GM21381 (cell line): ENCODE data around the gene ANAPC13.

Source experiments
- ATAC-seq: cut with Tn5 transposase; IDR thresholded peaks from one replicate; pipeline ENCODE4 v1.9.1; 2021; ENCODE audit warnings: mild to moderate bottlenecking, moderate library complexity; ENCODE audit not compliant: unreplicated experiment

The ANAPC13 gene

GRCh38 chr3:134485718-134486576, at the start of gene ANAPC13, which contains the start of gene CEP63:
TSS of gene ANAPC13 (minus strand) at chr3:134485985. CDS start at chr3:134482904, 3,081 bp downstream.
TSS of gene CEP63 (plus strand) at chr3:134486057. CDS start at chr3:134495321, 9,264 bp downstream.
- ATAC-seq = peak; percentile 80

GRCh38 chr3:134535186-134535970, 49.6 kb upstream of the ANAPC13 start:
- ATAC-seq = no peak

GRCh38 chr3:134533493-134533892, 47.7 kb upstream of the ANAPC13 start:
- ATAC-seq = no peak

GRCh38 chr3:134527538-134528186, 41.9 kb upstream of the ANAPC13 start:
- no peak for ATAC-seq

DNA sequence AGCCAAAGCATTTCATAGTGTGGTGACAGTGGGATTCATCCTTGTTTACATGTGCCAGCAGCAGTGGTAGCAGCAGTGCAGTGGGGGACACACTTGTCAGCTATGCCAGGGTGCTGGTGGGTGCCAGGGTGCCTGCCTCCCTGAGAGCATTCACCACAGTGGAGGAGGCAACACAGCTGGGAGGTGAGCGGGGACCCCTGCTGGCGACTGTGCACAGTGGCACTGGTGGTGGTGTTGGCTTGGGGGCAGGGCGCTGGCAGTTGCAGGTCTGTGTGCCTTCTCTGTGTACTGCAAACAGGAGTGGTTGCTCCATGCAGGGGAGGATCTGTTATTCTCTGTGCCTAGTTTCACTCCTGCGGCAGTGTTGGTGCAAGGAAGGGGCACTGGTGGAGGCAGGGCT, 41.3 kb upstream of the ANAPC13 start:
- ATAC-seq = no peak

DNA sequence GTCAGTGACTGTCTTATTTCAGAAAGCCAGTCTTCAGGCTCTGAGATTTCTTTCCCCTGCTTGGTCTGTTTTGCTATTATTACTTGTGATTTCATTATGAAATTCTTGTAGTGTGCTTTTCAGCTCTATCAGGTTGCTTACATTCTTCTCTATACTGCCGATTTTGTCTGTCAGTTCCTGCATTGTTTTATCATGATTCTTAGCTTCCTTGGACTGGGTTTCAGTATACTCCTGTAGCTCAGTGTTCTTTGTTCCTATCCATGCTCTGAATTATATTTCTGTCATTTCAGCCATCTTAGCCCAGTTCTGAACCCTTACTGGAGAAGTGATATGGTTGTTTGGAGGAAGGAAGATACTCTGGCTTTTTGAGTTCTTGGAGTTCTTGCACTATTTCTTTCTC, 40.5 kb upstream of the ANAPC13 start:
- ATAC-seq = no peak

- no peak for ATAC-seq
Measured at GRCh38 chr3:134525293-134525692, 39.5 kb upstream of the ANAPC13 start.

DNA sequence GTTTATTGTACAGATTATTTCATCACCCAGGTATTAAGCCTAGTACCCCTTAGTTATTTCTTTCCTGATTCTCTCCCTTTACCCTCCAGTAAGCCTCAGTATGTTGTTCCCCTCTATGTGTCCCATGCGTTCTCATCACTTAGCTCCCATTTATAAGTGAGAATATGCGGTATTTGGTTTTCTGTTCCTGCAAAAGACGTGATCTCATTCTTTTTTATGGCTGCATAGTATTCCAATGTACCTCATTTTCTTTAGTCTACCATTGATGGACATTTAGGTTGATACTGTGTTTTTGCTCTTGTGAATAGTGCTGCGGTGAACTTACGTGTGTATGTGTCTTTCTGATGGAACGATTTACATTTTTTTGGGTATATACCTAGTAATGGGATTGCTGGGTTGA, 36.8 kb upstream of the ANAPC13 start:
- ATAC-seq = no peak

DNA sequence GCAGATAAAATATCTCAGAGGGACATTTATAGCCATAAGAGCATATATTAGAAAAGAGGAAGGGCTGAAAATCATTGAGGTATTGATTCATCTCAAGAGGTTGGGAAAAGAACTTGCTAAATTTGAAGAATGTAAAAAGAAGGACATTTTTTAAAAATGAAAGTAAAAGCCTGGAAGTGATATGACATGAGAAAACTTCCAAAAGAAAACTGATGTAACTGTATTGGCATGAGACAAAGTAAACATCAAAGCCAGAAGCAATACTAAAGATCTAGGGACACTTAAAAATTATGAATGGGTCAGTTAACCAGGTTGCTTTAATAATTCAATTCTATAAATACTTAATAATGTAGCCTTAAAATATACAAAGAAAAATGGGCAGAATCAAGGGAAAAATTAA, 32.0 kb upstream of the ANAPC13 start:
- ATAC-seq = no peak

DNA sequence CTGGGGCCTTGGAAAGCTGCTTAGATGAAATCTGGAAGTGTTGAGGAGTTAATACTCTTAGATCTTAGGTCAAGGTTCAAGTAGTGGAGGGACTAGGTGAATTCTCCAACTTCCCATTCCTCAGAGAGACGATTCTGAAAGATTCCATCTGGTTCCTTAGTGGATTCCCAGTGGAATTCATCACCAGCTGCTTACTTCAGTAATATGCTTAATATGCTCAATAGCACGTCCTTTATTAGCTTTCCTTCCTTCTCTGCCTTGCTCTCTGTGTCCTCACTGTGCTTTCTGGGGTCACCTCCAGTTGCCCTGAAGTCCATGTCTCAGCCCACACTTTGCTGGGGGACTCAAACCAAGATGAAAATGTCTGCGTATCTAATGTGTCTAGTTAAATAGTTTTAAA, 31.1 kb upstream of the ANAPC13 start:
- no peak for ATAC-seq

GRCh38 chr3:134511500-134511899, 25.7 kb upstream of the ANAPC13 start:
- no peak for ATAC-seq

GRCh38 chr3:134505485-134505884, 19.7 kb upstream of the ANAPC13 start:
- no peak for ATAC-seq

GRCh38 chr3:134504132-134504531, 18.3 kb upstream of the ANAPC13 start:
- ATAC-seq = no peak

GRCh38 chr3:134503266-134503665, 17.5 kb upstream of the ANAPC13 start:
- ATAC-seq = no peak

DNA sequence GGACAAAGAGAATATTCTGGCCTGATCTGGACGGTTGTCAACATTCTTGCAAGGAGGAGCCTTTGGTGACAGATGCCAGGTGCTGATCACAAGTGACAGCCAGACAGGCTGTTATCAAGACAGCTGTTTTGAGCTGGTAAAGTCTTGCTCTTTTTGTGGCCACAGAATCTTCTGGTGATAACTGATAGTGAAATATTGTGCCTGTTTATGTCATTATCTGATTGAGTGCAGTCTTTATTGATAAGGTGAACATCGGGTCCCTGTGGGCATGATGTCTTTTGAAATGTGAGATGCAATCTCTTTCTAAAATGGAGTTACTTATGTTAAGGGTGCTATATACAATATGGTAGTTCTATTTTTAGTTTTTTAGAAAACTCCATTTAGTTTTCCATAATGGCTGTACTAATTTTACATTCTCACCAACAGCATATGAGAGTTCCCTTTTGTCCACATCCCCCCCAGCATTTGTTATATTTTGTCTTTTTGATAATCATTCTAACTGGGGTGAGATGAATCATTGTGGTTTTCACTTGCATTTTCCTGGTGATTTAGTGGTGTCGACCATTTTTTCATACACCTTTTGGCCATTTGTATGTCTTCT, 10.8 kb upstream of the ANAPC13 start:
- ATAC-seq = peak; percentile 46

GRCh38 chr3:134495980-134496379, 10.2 kb upstream of the ANAPC13 start:
- ATAC-seq = no peak

DNA sequence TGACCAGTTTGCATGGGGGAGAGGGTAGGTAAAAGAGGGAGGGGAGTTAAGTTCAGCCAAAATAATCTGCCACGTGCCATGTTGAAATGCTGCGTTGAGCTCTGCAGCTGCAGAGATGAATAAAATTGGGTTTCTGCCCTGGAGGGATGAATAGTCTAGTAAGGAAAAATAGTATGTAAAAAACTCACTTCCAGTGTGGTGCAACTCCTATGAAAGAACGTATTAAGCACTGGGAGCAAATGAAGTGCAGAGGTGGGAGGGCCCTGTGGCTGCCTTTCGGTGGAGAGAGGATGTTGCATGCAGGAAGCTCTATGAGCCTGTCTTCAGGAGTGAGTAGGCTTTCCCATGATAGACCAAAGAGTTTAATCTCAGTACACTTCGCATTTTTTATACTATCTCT, 8.7 kb upstream of the ANAPC13 start:
- no peak for ATAC-seq

DNA sequence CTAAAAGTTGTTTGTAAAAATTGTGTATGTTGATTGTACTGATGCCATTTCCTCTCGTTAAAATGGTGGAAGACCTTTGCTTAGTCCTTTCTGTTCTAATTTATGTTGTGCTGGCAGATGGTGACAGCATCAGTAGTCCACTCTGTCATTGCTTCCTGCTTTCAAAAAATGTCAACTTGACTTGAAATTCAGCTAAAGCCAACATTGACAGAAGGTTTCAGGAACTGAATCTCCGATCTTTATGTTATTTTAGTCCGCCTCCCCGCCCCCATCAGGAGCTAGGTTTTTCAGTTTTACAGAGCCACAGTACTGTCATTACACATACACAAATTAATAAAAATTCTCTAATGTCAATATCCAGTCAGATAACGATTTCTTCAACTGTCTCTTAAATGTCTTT, 1.6 kb upstream of the ANAPC13 start:
- ATAC-seq = no peak

GRCh38 chr3:134486577-134487041, 824 bp upstream of the ANAPC13 start:
- ATAC-seq = peak; percentile 15

GRCh38 chr3:134485075-134485717, 589 bp downstream of the ANAPC13 start:
- ATAC-seq = peak; percentile 20
